SK-N-SH (cell line): Measurements from ENCODE around the gene CKAP2L. TPM values are rescaled to one million over a fixed set of nuclear protein-coding genes. Genes with fewer than 3 reads are reported as not detected.
A peak's percentile ranks its signal among the peaks of the same experiment; 100 is the strongest.

Experiments
- CTCF ChIA-PET: fragments of 300-600, 350-600 bp; formaldehyde crosslinking; extraction: SDS; loops from one replicate; lab custom pipeline; 2021; lab: Yijun Ruan, JAX
- POLR2A ChIA-PET: fragments of 350-600 bp; sonication (Branson Sonifier 250); formaldehyde crosslinking; extraction: SDS; loops from one replicate; lab custom pipeline; 2020; ENCODE audit warnings: antibody characterized with exemption, inconsistent platforms; lab: Yijun Ruan, JAX
- DNase-seq: peaks from one replicate; pipeline ENCODE4 v3.0.0; 2012
- H2AFZ ChIP-seq: fragments of 200-600 bp; sonication (generic); 2 replicates; pipeline ENCODE4 v1.8.1; 2016; ENCODE audit warnings: antibody characterized with exemption, mild to moderate bottlenecking, low read depth
- H3F3A ChIP-seq: fragments of 200-600 bp; sonication (generic); replicated peaks from 2 replicates; pipeline ENCODE3; 2016; ENCODE audit warnings: antibody characterized with exemption, mild to moderate bottlenecking; ENCODE audit not compliant: insufficient read depth
- H3K27ac ChIP-seq, 2 experiments: fragments of 200-500 bp in 1 of 2; fragments of 200-600 bp in 1 of 2; sonication (Bioruptor generic) in 1 of 2; sonication (generic), shearing (Covaris generic) in 1 of 2; 2 replicates each; pipeline versions ENCODE4 v1.5.1 to v1.6.1; 2014 to 2016; ENCODE audit warnings: low read depth in 2 of 2, inconsistent platforms in 1 of 2, low read length in 1 of 2, mild to moderate bottlenecking in 1 of 2, mixed read lengths in 1 of 2
- H3K27me3 ChIP-seq: fragments of 200-600 bp; sonication (generic), shearing (Covaris generic); 2 replicates; pipeline ENCODE4 v1.6.1; 2016; ENCODE audit warnings: mixed run types; ENCODE audit not compliant: insufficient read depth
- H3K36me3 ChIP-seq, 2 experiments: fragments of 200-500 bp in 1 of 2; fragments of 200-600 bp in 1 of 2; sonication (Bioruptor generic) in 1 of 2; sonication (generic) in 1 of 2; replicated peaks in 1 of 2; 2 replicates each; pipeline versions ENCODE3 to v1.5.1; 2014 to 2016; ENCODE audit warnings: low read length in 1 of 2, mild to moderate bottlenecking in 1 of 2; ENCODE audit not compliant: insufficient read depth in 2 of 2, control insufficient read depth in 1 of 2
- H3K4me1 ChIP-seq, 2 experiments: fragments of 200-500 bp in 1 of 2; fragments of 200-600 bp in 1 of 2; sonication (Bioruptor generic) in 1 of 2; sonication (generic), shearing (Covaris generic) in 1 of 2; 2 replicates each; pipeline versions ENCODE4 v1.5.1 to v1.6.1; 2014 to 2016; ENCODE audit warnings: low read depth in 1 of 2, low read length in 1 of 2, mixed run types in 1 of 2; ENCODE audit not compliant: insufficient read depth in 2 of 2, control insufficient read depth in 1 of 2
- H3K4me2 ChIP-seq: fragments of 200-600 bp; sonication (generic), shearing (Covaris generic); 2 replicates; pipeline ENCODE4 v1.6.1; 2017; ENCODE audit warnings: mixed run types
- H3K4me3 ChIP-seq, 2 experiments: fragments of 200-500 bp in 1 of 2; fragments of 200-600 bp in 1 of 2; sonication (Bioruptor generic) in 1 of 2; sonication (generic), shearing (Covaris generic) in 1 of 2; 2 replicates each; pipeline versions ENCODE4 v1.5.1 to v1.8.1; 2014 to 2016; ENCODE audit warnings: low read depth in 2 of 2, inconsistent platforms in 1 of 2, low read length in 1 of 2, mild to moderate bottlenecking in 1 of 2, mixed read lengths in 1 of 2, moderate library complexity in 1 of 2
- H3K79me2 ChIP-seq: fragments of 200-600 bp; sonication (generic); 2 replicates; pipeline ENCODE4 v1.8.1; 2017; ENCODE audit warnings: mild to moderate bottlenecking; ENCODE audit not compliant: insufficient read depth
- H3K9ac ChIP-seq: fragments of 200-600 bp; sonication (generic); 2 replicates; pipeline ENCODE4 v1.6.1; 2017; ENCODE audit warnings: mixed run types
- H3K9me2 ChIP-seq: fragments of 200-600 bp; sonication (generic); 2 replicates; pipeline ENCODE4 v1.6.1; 2017; ENCODE audit warnings: mixed run types
- H3K9me3 ChIP-seq: fragments of 200-600 bp; sonication (generic); 2 replicates; pipeline ENCODE4 v1.6.1; 2017; ENCODE audit warnings: mixed run types, mild to moderate bottlenecking, moderate library complexity
- H4K20me1 ChIP-seq: fragments of 200-600 bp; sonication (generic); 2 replicates; pipeline ENCODE4 v1.6.1; 2017; ENCODE audit warnings: mild to moderate bottlenecking, mixed run types; ENCODE audit not compliant: insufficient read depth
- CHD2 ChIP-seq: fragments of 150-350 bp; IDR thresholded peaks from 2 replicates; pipeline ENCODE4 v1.6.1; 2018; ENCODE audit warnings: low read length; ENCODE audit not compliant: partially characterized antibody
- EZH2phosphoT487 ChIP-seq: fragments of 200-600 bp; sonication (generic); IDR thresholded peaks from 2 replicates; pipeline ENCODE4 v1.6.1; 2017; ENCODE audit warnings: low read depth, mixed run types, mild to moderate bottlenecking, antibody characterized with exemption, moderate library complexity, borderline replicate concordance
- FOSL2 ChIP-seq: IDR thresholded peaks from 2 replicates; pipeline ENCODE4 v1.4.0; 2012; ENCODE audit warnings: low read depth, mild to moderate bottlenecking, moderate library complexity, borderline replicate concordance
- FOXM1 ChIP-seq: IDR thresholded peaks from 2 replicates; pipeline ENCODE4 v1.4.0; 2012; ENCODE audit warnings: low read depth, mild to moderate bottlenecking
- IRF3 ChIP-seq: fragments of 150-350 bp; IDR thresholded peaks from 2 replicates; pipeline ENCODE4 v1.6.1; 2016; ENCODE audit warnings: mild to moderate bottlenecking, low read depth, low read length
- JUND ChIP-seq: IDR thresholded peaks from 2 replicates; pipeline ENCODE4 v1.4.0; 2012
- MAX ChIP-seq: IDR thresholded peaks from 2 replicates; pipeline ENCODE4 v1.4.0; 2012; ENCODE audit warnings: low read depth
- NFIC ChIP-seq: IDR thresholded peaks from 2 replicates; pipeline ENCODE4 v1.4.0; 2012; ENCODE audit warnings: borderline replicate concordance
- NRF1 ChIP-seq: IDR thresholded peaks from 2 replicates; pipeline ENCODE4 v1.6.1; 2012; ENCODE audit warnings: low read depth, mild to moderate bottlenecking, low read length
- POLR2AphosphoS5 ChIP-seq: IDR thresholded peaks from 2 replicates; pipeline ENCODE4 v1.6.1; 2012; ENCODE audit warnings: low read depth, low read length
- RCOR1 ChIP-seq: fragments of 150-350 bp; IDR thresholded peaks from 2 replicates; pipeline ENCODE4 v1.6.1; 2017; ENCODE audit warnings: antibody characterized with exemption, low read length
- RFX5 ChIP-seq: IDR thresholded peaks from 2 replicates; pipeline ENCODE4 v1.6.1; 2012; ENCODE audit warnings: mild to moderate bottlenecking, improper control_type of control experiment, low read length
- RXRA ChIP-seq: IDR thresholded peaks from 2 replicates; pipeline ENCODE4 v1.4.0; 2012; ENCODE audit warnings: low read depth, mild to moderate bottlenecking, borderline replicate concordance
- SIN3A ChIP-seq: IDR thresholded peaks from 2 replicates; pipeline ENCODE4 v1.6.1; 2012; ENCODE audit warnings: low read depth, mild to moderate bottlenecking, low read length, moderate library complexity, borderline replicate concordance
- TAF1 ChIP-seq: IDR thresholded peaks from 2 replicates; pipeline ENCODE4 v1.6.1; 2012; ENCODE audit warnings: low read depth, mild to moderate bottlenecking, low read length, moderate library complexity, borderline replicate concordance
- TEAD4 ChIP-seq: IDR thresholded peaks from 2 replicates; pipeline ENCODE4 v1.4.0; 2012; ENCODE audit warnings: mild to moderate bottlenecking, borderline replicate concordance; ENCODE audit not compliant: insufficient read depth
- YY1 ChIP-seq: IDR thresholded peaks from 2 replicates; pipeline ENCODE4 v1.4.0; 2012; ENCODE audit warnings: low read depth, mild to moderate bottlenecking
- WGBS: methylation state at CpG from one replicate; pipeline ENCODE4 v1.1.6; 2017; ENCODE audit warnings: low lambda C conversion rate; 5-methylcytosine and 5-hydroxymethylcytosine counted together
- polyA plus RNA-seq, 3 experiments: library from polyadenylated mRNA; depleted of rRNA; stranded (reverse); fragments of >200 nt; gene quantifications; 2 replicates each; pipeline ENCODE4 v1.2.3, GENCODE V29; 2012
- TF ChIP-seq, protein P1 (sequence below): IDR thresholded peaks from 2 replicates; pipeline ENCODE4 v1.4.0; 2012; ENCODE audit warnings: low read depth, borderline replicate concordance
- TF ChIP-seq, protein P2 (sequence below): IDR thresholded peaks from 2 replicates; pipeline ENCODE4 v1.6.1; 2012; ENCODE audit warnings: mild to moderate bottlenecking, low read depth, low read length, moderate library complexity
- TF ChIP-seq, protein P3 (sequence below): fragments of 150-350 bp; IDR thresholded peaks from 2 replicates; pipeline ENCODE4 v1.6.1; 2017; ENCODE audit warnings: antibody characterized with exemption, low read length, low read depth, borderline replicate concordance

The CKAP2L gene
- polyA plus RNA-seq, 1 of the 3 experiments (the other 2 are of a cell fraction): 2.9 TPM

DNA sequence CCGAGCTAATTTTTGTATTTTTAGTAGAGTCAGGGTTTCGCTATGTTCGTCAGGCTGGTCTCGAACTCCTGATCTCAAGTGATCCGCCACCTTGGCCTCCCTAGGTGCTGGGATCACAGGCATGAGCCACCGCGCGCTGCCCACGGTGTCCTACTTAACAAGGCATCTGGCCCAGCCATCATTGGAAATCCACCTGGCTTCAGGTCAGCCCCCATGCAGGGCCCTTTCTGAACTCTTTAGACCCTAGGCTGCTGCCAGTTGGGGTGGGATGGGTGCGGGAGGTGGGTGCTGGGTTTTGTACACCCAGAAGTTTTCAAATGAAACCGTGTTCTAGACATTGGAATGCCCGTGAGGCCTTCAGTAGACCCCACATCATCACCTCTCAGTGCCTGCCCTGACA, 70.2 kb downstream of the CKAP2L start (continued):
- TF ChIP-seq, protein P1, sequence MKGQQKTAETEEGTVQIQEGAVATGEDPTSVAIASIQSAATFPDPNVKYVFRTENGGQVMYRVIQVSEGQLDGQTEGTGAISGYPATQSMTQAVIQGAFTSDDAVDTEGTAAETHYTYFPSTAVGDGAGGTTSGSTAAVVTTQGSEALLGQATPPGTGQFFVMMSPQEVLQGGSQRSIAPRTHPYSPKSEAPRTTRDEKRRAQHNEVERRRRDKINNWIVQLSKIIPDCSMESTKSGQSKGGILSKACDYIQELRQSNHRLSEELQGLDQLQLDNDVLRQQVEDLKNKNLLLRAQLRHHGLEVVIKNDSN: no peak
- no peak for TF ChIP-seq YY1
- TF ChIP-seq RCOR1: no peak
- TF ChIP-seq TAF1: no peak
- TF ChIP-seq, protein P2, sequence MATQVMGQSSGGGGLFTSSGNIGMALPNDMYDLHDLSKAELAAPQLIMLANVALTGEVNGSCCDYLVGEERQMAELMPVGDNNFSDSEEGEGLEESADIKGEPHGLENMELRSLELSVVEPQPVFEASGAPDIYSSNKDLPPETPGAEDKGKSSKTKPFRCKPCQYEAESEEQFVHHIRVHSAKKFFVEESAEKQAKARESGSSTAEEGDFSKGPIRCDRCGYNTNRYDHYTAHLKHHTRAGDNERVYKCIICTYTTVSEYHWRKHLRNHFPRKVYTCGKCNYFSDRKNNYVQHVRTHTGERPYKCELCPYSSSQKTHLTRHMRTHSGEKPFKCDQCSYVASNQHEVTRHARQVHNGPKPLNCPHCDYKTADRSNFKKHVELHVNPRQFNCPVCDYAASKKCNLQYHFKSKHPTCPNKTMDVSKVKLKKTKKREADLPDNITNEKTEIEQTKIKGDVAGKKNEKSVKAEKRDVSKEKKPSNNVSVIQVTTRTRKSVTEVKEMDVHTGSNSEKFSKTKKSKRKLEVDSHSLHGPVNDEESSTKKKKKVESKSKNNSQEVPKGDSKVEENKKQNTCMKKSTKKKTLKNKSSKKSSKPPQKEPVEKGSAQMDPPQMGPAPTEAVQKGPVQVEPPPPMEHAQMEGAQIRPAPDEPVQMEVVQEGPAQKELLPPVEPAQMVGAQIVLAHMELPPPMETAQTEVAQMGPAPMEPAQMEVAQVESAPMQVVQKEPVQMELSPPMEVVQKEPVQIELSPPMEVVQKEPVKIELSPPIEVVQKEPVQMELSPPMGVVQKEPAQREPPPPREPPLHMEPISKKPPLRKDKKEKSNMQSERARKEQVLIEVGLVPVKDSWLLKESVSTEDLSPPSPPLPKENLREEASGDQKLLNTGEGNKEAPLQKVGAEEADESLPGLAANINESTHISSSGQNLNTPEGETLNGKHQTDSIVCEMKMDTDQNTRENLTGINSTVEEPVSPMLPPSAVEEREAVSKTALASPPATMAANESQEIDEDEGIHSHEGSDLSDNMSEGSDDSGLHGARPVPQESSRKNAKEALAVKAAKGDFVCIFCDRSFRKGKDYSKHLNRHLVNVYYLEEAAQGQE: no peak
- no peak for TF ChIP-seq NRF1
- TF ChIP-seq RXRA: no peak
- TF ChIP-seq JUND: no peak
- TF ChIP-seq FOSL2: no peak
- no peak for TF ChIP-seq TEAD4
- TF ChIP-seq, all 33 proteins: peak for 0

DNA sequence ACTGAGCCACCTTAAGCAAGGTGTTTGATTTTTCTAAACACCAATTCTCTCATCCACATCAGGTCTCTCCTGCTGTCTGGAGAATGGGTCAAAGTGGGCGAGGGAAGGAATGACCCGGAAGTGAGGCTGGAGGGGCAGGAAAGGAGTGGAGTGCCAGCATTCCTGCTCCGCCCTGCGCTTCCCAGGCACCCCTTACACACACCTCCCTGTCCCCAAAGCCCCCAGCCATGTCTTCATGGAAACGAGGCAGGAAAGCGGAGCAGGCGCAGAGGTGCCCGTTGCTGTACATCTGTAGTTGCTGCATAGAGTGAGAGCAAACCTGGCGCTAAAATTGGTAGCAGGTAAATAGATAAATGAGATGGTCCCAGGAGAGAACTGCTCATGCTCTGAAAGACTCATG, 70.8 kb downstream of the CKAP2L start:
- Histone ChIP-seq H3K9me2 (no peaks in the 10 kb centered on the region), H3K36me3 (no peaks in the 10 kb centered on the region), H2AFZ (peak overlapping the region; percentile 54), H4K20me1 (no peaks in the 10 kb centered on the region), H3K27ac (0 out of 4 replicates have a peak overlapping the region, but pooled peaks of 1 of the 2 experiments have one; percentile 73), H3K4me1 (peaks cover 5 to 21% of the 10 kb centered on the region in 2 experiments; a peak in 3 of 4 replicates), H3K79me2 (no peaks in the 10 kb centered on the region), H3K27me3 (no peaks in the 10 kb centered on the region), H3K9ac (no peak overlapping the region), H3K9me3 (no peaks in the 10 kb centered on the region), H3F3A (peaks cover 8% of the 10 kb centered on the region), H3K4me3 (no peak overlapping the region), H3K4me2 (no peak overlapping the region)
- POLR2A ChIA-PET: no interaction called here
- DNase-seq: no peak
- WGBS: 96% methylated on average over 9 of the region's 9 CpGs
- TF ChIP-seq EZH2phosphoT487: no peak
- no peak for TF ChIP-seq JUND
- no peak for TF ChIP-seq MAX
- TF ChIP-seq FOXM1: no peak
- TF ChIP-seq NRF1: no peak
- no peak for TF ChIP-seq YY1
- TF ChIP-seq RFX5: no peak
- no peak for TF ChIP-seq POLR2AphosphoS5
- TF ChIP-seq SIN3A: no peak
- TF ChIP-seq, protein P3, sequence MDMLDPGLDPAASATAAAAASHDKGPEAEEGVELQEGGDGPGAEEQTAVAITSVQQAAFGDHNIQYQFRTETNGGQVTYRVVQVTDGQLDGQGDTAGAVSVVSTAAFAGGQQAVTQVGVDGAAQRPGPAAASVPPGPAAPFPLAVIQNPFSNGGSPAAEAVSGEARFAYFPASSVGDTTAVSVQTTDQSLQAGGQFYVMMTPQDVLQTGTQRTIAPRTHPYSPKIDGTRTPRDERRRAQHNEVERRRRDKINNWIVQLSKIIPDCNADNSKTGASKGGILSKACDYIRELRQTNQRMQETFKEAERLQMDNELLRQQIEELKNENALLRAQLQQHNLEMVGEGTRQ: no peak
- no peak for TF ChIP-seq IRF3
- no peak for TF ChIP-seq NFIC
- no peak for TF ChIP-seq TEAD4
- TF ChIP-seq CHD2: no peak
- TF ChIP-seq, protein P1: no peak
- CTCF ChIA-PET: interaction anchor here (1.4 to 3.6 kb wide), 3 partner anchors 33 to 68 kb away, joined by 3 to 28 read pairs (median 3); no protein-coding TSS in a partner anchor
